GM18951 (cell line): ENCODE data around the gene RAB3C.

Experiments used
- POLR2A ChIP-seq: IDR thresholded peaks from 4 replicates; pipeline ENCODE4 v1.6.1; 2011; ENCODE audit warnings: mild to moderate bottlenecking; ENCODE audit not compliant: insufficient read length, insufficient read depth; ENCODE audit errors: extremely low read depth
- in situ Hi-C: fragments of 300-500 bp; cut with MboI; formaldehyde crosslinking; loops from one replicate; pipeline ENCODE4 v1.12.0; 2022; ENCODE audit warnings: low sequenced_read_pairs, mixed read lengths, inconsistent platforms; ENCODE audit not compliant: unreplicated experiment

Gene RAB3C

GRCh38 chr5:58898538-58898937, 315.7 kb downstream of the RAB3C start:
- in situ Hi-C loops = loop anchor here (25.0 kb wide), 2 partner anchors 114 to 264 kb away; no protein-coding TSS in a partner anchor
- TF ChIP-seq POLR2A = no peak

- no peak for TF ChIP-seq POLR2A
Measured at GRCh38 chr5:58901271-58901670, 318.4 kb downstream of the RAB3C start.

GRCh38 chr5:58902305-58902704, 319.4 kb downstream of the RAB3C start:
- TF ChIP-seq POLR2A = no peak
- in situ Hi-C loops = no loop called here

More at GRCh38 chr5:58901271-58901670, 318.4 kb downstream of the RAB3C start:
- in situ Hi-C loops = no loop called here

- TF ChIP-seq POLR2A = no peak
- in situ Hi-C loops = no loop called here
Measured at GRCh38 chr5:58902765-58903164, 319.9 kb downstream of the RAB3C start.

GRCh38 chr5:58904737-58905136, 321.9 kb downstream of the RAB3C start:
- no peak for TF ChIP-seq POLR2A
- in situ Hi-C loops = no loop called here

- no peak for TF ChIP-seq POLR2A
- in situ Hi-C loops = no loop called here
Measured at GRCh38 chr5:58905944-58906343, 323.1 kb downstream of the RAB3C start.
